HG02970 (cell line): ENCODE data around the gene F7.
"Not testable (repeated sequence)": the region's sequence is repeated elsewhere in the genome, so short reads cannot be mapped to it uniquely, and the experiment has no call there.

ENCODE experiments used
- ATAC-seq: cut with Tn5 transposase; IDR thresholded peaks from one replicate; pipeline ENCODE4 v1.9.1; 2021; ENCODE audit warnings: mild to moderate bottlenecking, moderate library complexity, moderate number of reproducible peaks; ENCODE audit not compliant: unreplicated experiment, low FRiP score

Gene F7

DNA sequence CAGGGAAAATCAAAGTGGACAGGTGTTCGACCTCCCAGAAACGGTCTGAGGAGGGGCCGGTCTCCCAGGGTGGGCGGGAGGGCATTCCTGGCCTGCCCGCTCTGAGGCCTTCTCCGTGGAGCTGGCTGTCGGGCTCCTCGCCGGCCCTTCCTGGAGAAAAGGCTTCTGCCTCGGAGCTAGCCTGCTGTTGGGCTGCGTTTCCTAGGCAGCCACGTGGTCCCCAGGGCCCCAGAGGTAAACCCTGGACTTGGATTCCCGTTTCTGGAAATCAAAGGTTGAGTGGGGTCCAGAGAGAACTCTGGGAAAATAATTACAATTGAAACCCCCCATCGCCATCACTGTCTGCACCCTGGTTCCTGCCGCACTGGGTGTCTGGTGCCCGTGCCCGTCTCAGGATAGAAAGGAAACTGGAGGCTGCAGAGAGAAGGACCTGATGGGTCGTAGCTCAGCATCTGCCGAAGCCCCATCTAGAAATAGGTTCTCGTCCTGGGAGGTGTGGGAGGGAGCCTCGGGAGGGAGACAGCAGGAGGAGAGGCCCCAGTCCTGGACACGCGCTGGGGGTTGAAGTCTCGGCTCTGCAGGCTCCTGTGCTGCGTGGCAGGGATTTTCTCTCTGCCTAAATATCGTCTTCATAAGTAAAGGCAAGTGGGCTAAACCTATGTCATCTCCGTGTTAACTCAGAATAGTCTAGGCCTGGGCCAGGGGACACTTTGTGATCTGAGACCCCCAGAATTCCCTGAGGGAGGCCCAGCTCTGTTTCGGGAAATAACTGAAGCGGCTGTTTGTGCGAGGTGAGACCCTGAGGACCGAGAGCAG, 45.2 kb downstream of the F7 start:
- no peak for ATAC-seq

GRCh38 chr13:113151745-113152690, 46.4 kb downstream of the F7 start:
- no peak for ATAC-seq

DNA sequence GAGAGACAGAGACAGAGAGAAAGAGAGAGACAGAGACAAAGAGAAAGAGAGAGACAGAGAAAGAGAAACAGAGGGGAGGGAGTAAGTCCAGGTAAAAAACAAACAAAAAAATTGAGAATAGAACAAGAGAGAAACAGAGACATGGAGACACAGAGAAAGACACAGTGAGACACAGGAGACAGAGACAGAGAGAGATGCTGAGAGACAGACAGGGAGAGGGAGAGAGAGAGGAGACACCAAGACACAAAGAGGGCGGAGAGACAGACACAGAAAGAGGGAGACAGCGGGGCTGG, 47.0 kb downstream of the F7 start:
- ATAC-seq, result no peak

- no peak for ATAC-seq
Measured at GRCh38 chr13:113152984-113153809, 47.6 kb downstream of the F7 start.

DNA sequence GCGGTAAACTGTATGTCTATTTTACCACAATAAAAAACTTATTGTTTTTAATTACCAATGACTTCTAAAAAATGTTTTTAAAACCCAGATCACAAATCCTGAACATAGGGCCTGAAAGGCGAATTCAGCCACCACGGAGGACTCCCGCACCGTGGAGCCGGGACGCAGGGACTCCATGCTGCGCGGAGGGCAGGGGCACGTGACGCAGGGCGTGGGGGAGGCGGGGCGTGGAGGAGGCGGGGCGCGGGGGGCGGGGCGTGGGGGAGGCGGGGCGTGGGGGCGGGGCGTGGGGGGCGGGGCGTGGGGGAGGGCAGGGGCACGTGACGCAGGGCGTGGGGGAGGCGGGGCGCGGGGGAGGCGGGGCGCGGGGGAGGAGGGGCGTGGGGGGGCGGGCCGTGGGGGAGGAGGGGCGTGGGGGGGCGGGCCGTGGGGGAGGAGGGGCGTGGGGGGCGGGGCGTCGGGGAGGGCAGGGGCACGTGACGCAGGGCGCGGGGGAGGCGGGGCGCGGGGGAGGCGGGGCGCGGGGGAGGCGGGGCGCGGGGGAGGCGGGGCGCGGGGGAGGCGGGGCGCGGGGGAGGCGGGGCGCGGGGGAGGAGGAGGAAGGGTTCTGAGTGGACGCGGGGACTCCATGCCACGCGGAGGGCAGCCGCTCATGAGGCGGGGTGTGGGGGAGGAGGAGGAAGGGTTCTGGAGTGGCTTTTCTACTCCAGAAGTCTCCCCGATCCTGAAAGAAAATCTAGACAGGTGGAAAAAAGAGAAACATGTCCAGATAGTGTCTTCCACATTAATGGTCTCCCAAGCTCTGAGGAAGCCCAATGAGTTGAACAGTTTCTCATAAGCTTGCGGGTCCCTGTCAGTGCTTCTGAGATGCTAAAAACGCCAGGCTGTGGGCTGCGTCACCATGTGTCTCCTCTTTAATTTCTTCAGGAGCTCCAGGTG, 48.5 kb downstream of the F7 start:
- no peak for ATAC-seq

- no peak for ATAC-seq
Measured at GRCh38 chr13:113155201-113155600, 49.6 kb downstream of the F7 start.

- ATAC-seq, result no peak
Measured at GRCh38 chr13:113155982-113156655, 50.5 kb downstream of the F7 start.

DNA sequence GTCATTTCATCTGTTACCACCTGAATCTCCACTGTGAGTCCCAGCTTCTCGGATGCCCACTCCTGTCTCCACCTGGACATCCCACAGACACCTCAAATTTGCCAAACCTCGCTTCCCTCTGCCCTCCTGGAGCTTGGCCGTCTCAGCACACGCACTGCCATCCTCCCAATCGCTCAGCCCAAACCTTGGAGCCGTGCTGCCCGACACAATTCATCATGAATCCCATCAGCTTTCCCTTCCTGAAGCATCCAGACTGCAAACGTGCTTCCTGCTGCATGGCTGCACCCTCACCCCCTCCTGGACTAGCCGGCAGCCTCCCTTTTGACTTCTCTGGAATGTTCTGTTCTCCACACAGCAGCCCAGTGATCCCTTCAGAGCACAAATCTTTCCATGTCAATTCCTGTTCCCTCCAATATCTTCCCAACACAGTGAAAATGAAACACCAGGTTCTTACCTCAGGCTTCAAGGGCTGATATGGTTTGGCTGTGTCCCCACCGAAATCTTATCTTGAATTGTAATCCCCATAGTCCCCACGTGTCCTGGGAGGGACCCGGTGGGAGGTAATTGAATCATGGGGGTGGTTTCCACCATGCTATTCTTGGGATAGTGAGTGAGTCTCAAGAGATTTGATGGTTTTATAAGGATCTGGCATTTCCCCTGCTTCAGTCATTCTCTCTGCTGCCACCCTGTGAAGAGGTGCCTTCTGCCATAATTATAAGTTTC, 51.8 kb downstream of the F7 start:
- ATAC-seq, result no peak

DNA sequence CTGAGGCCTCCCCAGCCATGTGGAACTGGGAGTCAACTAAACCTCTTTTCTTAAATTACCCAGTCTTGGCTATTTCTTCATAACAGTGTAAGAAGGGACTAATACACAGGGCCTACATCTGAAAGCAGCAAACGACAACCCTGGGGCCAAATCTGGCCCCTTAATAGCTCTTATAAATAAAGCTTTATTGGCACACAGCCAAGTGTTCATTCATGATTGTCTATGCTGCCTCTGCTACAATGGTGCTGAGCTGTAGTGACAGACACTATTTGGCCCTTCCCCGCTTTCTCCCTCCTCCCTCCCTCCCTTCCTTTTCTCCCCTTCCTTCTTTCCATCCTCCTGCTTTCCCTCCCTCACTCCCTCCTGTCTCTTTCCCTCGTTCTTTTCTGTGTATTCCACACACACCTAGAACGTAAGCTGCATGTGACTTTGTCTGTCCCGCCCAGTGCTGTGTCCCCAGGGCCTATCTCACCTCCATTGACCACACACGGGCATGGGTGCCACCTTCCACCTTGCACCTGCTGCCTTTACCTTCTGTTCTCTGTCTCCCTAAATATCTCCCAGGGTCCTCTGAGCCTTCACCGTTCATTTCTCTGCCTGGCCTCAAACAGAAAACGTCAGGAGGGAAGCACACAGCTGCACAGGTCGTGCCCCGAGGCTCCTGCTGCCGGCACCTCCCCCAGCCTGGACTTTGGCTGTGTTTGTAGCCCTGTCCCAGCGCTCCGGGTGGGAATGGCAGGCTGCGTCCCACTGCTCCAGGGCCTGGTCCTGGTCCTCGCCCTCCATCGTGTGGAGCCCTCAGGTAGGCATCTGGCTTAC, 52.5 kb downstream of the F7 start, which contains the start of gene PROZ:
Gene PROZ (plus strand): TSS at position 720 of the 819 bp plus-strand sequence. CDS start 13 bp downstream, at position 733.
- ATAC-seq, result no peak

- ATAC-seq, result no peak
Measured at GRCh38 chr13:113158946-113159345, 53.4 kb downstream of the F7 start.

DNA sequence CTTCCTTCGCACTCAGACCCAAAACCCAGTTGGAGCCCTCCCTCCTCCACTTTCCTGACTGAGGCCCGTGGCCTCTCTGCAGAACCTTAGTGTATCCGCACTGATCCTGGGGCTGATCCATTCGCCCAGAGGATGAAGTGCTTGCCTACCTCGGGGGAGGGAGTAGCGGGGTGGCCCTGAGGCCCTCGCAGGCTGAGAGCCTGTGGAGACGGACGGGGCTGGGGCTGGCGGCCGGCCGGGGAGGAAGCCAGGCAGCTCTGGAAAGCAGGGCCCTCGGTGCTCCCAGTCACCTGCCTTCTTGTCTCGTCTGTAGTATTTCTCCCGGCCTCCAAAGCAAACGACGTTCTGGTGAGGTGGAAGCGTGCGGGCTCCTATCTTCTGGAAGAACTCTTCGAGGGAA, 54.1 kb downstream of the F7 start:
- ATAC-seq, result no peak

DNA sequence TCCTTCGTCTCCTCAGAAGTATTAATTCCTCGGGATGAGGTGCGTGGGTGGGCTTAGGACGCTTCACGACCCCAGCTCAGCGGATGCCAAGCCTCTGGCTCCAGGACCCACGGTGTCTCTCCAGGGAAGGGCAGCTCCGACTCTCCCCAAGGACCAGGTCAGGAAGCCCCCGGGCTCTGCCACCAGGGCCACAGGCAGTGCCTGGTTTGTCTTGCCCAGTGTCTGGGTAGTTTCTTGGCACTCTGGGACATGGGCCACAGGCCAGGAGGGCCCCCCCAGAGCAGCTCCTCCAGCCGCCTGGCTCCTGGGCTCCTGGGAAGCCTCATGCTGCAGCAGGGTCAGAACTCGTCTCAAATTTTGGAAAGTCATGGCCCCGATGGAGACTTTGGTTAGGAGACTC, 55.4 kb downstream of the F7 start:
- no peak for ATAC-seq

DNA sequence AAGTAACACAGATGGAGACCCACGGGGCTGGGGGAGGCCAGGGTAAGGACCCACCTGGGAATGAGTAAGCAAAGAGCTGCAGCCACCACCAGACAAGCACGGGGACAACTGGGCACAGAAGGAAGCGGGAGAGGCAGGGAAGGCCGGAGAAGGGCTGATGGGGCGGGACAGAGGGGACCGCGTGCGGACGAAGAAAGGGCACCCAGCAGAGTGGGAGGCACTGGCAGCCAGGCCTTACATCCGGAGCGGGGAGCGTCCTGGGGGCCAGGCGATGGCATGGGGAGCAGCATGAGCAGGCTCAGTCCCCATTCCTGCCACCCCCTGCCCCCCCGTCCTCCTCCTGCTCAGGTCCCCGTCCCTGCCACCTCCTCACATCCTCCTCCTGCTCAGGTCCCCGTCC, 55.8 kb downstream of the F7 start:
- no peak for ATAC-seq

DNA sequence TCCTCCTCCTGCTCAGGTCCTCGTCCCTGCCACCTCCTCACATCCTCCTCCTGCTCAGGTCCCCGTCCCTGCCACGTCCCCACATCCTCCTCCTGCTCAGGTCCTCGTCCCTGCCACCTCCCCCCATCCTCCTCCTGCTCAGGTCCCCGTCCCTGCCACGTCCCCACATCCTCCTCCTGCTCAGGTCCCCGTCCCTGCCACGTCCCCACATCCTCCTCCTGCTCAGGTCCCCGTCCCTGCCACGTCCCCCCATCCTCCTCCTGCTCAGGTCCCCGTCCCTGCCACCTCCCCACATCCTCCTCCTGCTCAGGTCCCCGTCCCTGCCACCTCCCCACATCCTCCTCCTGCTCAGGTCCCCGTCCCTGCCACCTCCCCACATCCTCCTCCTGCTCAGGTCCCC, 56.4 kb downstream of the F7 start:
- not testable (repeated sequence) for ATAC-seq

- ATAC-seq, result no peak
Measured at GRCh38 chr13:113162783-113163685, 57.4 kb downstream of the F7 start.

DNA sequence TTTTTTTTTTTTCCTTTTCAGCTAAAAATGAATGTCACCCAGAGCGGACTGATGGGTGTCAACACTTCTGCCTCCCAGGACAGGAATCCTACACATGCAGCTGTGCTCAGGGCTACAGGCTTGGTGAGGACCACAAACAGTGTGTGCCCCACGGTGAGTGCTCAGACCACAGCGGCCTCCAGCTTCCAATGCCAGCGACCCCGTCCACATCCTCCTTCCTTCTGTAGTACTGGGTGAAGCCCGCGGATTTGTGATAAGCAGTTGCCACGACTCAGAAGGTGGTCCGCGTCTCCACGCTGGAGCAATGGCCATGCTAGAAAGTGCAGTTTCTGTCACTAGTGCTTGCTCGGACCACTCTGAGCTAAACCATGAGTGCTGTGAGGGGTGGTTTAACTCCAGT, 58.9 kb downstream of the F7 start:
- no peak for ATAC-seq

DNA sequence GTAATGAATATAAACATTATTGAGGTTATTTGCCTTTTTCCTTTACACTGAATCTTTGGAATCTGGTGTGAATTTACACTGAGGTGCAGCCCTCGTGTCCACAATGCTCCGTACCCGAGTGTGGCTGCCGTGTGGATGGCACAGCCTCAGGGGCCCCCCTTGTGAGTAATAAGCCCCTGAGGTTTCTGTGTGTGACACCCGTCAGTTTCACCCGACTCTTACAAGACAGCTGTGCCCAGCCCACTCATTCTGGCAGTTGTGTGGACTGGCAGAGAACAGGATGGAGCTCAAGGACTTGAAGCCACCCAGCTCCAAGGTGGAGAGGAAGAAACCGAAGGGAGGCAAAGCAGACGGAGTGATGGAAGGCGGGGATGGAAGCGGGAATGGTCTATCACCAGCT, 60.7 kb downstream of the F7 start:
- no peak for ATAC-seq
